Lower leg skin (tissue), 3 donors: Measurements from ENCODE around the gene EHMT2.

Experiments
- POLR2A ChIP-seq, 2 donors: fragments of 450-650 bp; IDR thresholded peaks; one replicate each; pipeline ENCODE4 v1.6.1; 2016 to 2017; ENCODE audit warnings: antibody characterized with exemption in 2 of 2, mild to moderate bottlenecking in 1 of 2, moderate library complexity in 1 of 2
- TF ChIP-seq, protein P1 (sequence below), 3 donors: fragments of 450-650 bp; IDR thresholded peaks; one replicate each; pipeline ENCODE4 v1.5.1; 2016; ENCODE audit warnings: antibody characterized with exemption in 3 of 3, mild to moderate bottlenecking in 3 of 3, moderate library complexity in 2 of 3

DNA sequence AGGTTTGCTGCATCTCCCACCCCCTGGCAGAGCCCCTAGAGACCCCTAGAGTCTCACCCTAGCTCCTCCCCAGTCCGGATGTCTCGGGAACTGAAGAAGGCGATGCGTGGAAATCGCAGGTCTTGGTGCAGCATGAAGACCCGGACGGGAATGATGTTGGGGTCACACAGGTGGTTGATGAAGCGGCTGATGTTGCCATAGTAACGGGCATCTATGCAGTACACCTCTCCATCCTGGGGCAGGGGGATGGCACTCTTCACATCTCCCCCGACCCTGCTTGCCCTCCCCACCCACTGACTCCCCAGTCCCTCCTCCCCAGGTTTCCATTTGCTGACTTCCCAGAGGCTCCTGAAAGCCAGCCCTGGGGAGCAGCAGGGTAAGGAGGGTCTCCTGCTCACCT, 16.9 kb downstream of the EHMT2 start:
- TF ChIP-seq, protein P1, sequence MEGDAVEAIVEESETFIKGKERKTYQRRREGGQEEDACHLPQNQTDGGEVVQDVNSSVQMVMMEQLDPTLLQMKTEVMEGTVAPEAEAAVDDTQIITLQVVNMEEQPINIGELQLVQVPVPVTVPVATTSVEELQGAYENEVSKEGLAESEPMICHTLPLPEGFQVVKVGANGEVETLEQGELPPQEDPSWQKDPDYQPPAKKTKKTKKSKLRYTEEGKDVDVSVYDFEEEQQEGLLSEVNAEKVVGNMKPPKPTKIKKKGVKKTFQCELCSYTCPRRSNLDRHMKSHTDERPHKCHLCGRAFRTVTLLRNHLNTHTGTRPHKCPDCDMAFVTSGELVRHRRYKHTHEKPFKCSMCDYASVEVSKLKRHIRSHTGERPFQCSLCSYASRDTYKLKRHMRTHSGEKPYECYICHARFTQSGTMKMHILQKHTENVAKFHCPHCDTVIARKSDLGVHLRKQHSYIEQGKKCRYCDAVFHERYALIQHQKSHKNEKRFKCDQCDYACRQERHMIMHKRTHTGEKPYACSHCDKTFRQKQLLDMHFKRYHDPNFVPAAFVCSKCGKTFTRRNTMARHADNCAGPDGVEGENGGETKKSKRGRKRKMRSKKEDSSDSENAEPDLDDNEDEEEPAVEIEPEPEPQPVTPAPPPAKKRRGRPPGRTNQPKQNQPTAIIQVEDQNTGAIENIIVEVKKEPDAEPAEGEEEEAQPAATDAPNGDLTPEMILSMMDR (IDR thresholded peaks at IDR 0.05), result no peak
- no peak for TF ChIP-seq POLR2A (IDR thresholded peaks at IDR 0.05)
